ENCODE results near the gene SLC5A4. TPM values are rescaled to one million over a fixed set of nuclear protein-coding genes. Genes with fewer than 3 reads are reported as not detected.

SLC5A4 gene
- total and polyA plus RNA-seq, 2 of the 4 experiments (the other 2 are of a cell fraction): 0.10 to 0.18 TPM

- Histone ChIP-seq H3K9me3 (ENCODE audit: control insufficient read depth, insufficient read depth, low read length) (no peaks in the 10 kb centered on the region), H3K4ac (ENCODE audit: low read depth, low read length) (no peak overlapping the region), H4K91ac (ENCODE audit: insufficient read depth, low read depth, low read length) (no peak overlapping the region), H3K4me2 (ENCODE audit: low read depth, low read length) (no peak overlapping the region), H4K20me1 (ENCODE audit: insufficient read depth, low read length) (no peaks in the 10 kb centered on the region), H3K36me3 (ENCODE audit: control insufficient read depth, insufficient read depth, low read length) (no peaks in the 10 kb centered on the region), H4K8ac (ENCODE audit: low read depth in 2 of 2, low read length in 2 of 2) (no peak overlapping the region), H3K27me3 (ENCODE audit: control insufficient read depth, insufficient read depth, low read length) (peaks cover 5% of the 10 kb centered on the region; the same call in 1 of the 2 replicates), H3K27ac (ENCODE audit: insufficient read depth, low read length) (no peak overlapping the region), H3K79me1 (ENCODE audit: low read depth in 1 of 2, low read length in 2 of 2) (no peaks in the 10 kb centered on the region), H2BK15ac (ENCODE audit: low read depth, low read length) (no peak overlapping the region), H3K4me3 (ENCODE audit: insufficient read depth, low read depth, low read length) (no peak overlapping the region), H3K9me1 (ENCODE audit: insufficient read depth, low read length) (no peaks in the 10 kb centered on the region), H2AK5ac (ENCODE audit: low read depth, low read length) (no peak overlapping the region), H2AK9ac (replicated peaks; ENCODE audit: low read depth, low read length, poor library complexity) (no peak overlapping the region), H3K56ac (ENCODE audit: extremely low read depth, insufficient read depth, low read length) (no peak overlapping the region), H2BK5ac (ENCODE audit: low read depth, low read length, poor library complexity, severe bottlenecking) (no peak overlapping the region), H3K9ac (ENCODE audit: low read depth, low read length) (no peak overlapping the region), H2AFZ (replicated peaks; ENCODE audit: low read length, poor library complexity) (no peak overlapping the region), H4K5ac (ENCODE audit: low read depth, low read length) (no peak overlapping the region), H3K23ac (ENCODE audit: low read depth, low read length) (no peak overlapping the region), H2BK120ac (ENCODE audit: low read depth, low read length) (no peak overlapping the region), H3K4me1 (ENCODE audit: control insufficient read depth, insufficient read depth, low read length) (no peaks in the 10 kb centered on the region), H2BK20ac (ENCODE audit: low read depth, low read length) (no peak overlapping the region), H3K18ac (ENCODE audit: low read depth, low read length) (no peak overlapping the region), H3K14ac (replicated peaks; ENCODE audit: low read depth, low read length) (no peak overlapping the region)
- in situ Hi-C loops (cut with MboI; ENCODE audit: low sequenced_read_pairs) (no loop called here), intact Hi-C loops (cut with micrococcal nuclease) (no loop called here), dilution Hi-C loops (cut with HindIII; ENCODE audit: low sequenced_read_pairs, unreplicated experiment) (no loop called here)
- ChIA-PET CTCF (no interaction called here), POLR2A (ENCODE audit: unreplicated experiment) (no interaction called here)
- ATAC-seq (ENCODE audit: low read depth) (no peak), DNase-seq (no peak)
- TF ChIP-seq CHD1 (IDR thresholded peaks at IDR 0.05; ENCODE audit: low read depth, low read length) (no peak), RCOR1 (IDR thresholded peaks at IDR 0.05; ENCODE audit: insufficient replicate concordance, low read length) (no peak), CTCF (conservative IDR thresholded peaks at IDR 0.05; ENCODE audit: low read depth, low read length) (no peak), SMC3 (IDR thresholded peaks at IDR 0.05; ENCODE audit: low read depth, low read length) (no peak), RAD21 (IDR thresholded peaks at IDR 0.05; ENCODE audit: low read length) (no peak), CEBPB (IDR thresholded peaks at IDR 0.05; ENCODE audit: low read depth, low read length) (no peak)
- BruUV-seq (replicated peaks): no TSS peak
- 66% methylated on average over 3 of the region's 3 CpGs; no CpG with 5 or more reads in 1 of the 2 experiments for WGBS, 2 experiments (ENCODE audit: extremely low coverage in 2 of 2, insufficient read length in 1 of 2)
Observed at GRCh38 chr22:32208681-32209080, 46.5 kb downstream of the SLC5A4 start.

All from IMR-90 (cell line).